Measurements from ENCODE around the gene ARFGAP1.

DNA sequence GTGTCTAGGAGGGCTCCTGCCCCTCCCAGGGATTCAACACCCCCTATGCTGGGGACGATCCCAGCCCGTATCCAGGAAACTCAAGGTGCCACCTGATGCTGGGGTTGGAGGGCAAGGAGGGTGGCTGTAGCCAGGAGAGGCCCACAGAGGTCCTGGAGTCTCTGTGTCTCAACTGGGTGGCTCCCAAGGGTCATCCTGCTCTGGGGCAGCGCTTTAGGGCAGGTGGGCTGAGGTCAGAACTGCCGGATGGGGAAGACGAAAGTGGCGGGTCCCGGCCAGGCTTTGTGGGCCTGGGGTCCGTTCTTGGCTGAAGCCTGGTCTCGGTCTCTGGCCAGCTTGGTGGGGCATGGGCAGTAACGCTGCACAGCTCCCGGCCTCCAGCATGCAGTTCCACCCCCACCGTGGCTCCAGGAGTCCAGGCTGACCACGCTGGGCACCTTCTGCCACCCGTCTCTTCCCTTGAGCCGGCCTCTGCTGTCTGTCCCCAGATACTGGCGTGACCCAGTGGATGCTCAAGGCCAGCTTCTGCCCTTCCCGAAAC, 17.6 kb downstream of the ARFGAP1 start:
- TF ChIP-seq MAZ (IDR thresholded peaks at IDR 0.05; ENCODE audit: borderline replicate concordance, low read depth, low read length), result no peak
- TF ChIP-seq POLR2A (IDR thresholded peaks at IDR 0.05; ENCODE audit: low read depth, low read length), result no peak
- TF ChIP-seq, protein P1, sequence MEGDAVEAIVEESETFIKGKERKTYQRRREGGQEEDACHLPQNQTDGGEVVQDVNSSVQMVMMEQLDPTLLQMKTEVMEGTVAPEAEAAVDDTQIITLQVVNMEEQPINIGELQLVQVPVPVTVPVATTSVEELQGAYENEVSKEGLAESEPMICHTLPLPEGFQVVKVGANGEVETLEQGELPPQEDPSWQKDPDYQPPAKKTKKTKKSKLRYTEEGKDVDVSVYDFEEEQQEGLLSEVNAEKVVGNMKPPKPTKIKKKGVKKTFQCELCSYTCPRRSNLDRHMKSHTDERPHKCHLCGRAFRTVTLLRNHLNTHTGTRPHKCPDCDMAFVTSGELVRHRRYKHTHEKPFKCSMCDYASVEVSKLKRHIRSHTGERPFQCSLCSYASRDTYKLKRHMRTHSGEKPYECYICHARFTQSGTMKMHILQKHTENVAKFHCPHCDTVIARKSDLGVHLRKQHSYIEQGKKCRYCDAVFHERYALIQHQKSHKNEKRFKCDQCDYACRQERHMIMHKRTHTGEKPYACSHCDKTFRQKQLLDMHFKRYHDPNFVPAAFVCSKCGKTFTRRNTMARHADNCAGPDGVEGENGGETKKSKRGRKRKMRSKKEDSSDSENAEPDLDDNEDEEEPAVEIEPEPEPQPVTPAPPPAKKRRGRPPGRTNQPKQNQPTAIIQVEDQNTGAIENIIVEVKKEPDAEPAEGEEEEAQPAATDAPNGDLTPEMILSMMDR (conservative IDR thresholded peaks at IDR 0.05; ENCODE audit: low read depth, low read length), result no peak
- no peak for TF ChIP-seq RCOR1 (IDR thresholded peaks at IDR 0.05; ENCODE audit: insufficient replicate concordance, low read length)
- no peak for TF ChIP-seq RAD21 (IDR thresholded peaks at IDR 0.05; ENCODE audit: low read length)
